Endothelial cell of umbilical vein (primary cell): ENCODE results near the gene GNPDA2. TPM values are rescaled to one million over a fixed set of nuclear protein-coding genes. Genes with fewer than 3 reads are reported as not detected.

Experiments
- BruUV-seq: library from RNA; stranded (reverse); fragments of 400-500 nt; replicated peaks from 2 replicates; lab custom pipeline; 2021; lab: Mats Ljungman, UMichigan
- CTCF ChIA-PET: fragments of 300-600, 350-600 bp; sonication (Branson Sonifier 250); formaldehyde crosslinking; loops from one replicate; lab custom pipeline; 2021; ENCODE audit warnings: antibody characterized with exemption, inconsistent platforms; lab: Charles Lee
- POLR2A ChIA-PET: fragments of 300-600, 350-600 bp; sonication (Branson Sonifier 250); formaldehyde crosslinking; loops from one replicate; lab custom pipeline; 2021; ENCODE audit warnings: antibody characterized with exemption, inconsistent platforms; lab: Charles Lee
- DNase-seq: peaks from one replicate; pipeline ENCODE4 v3.0.0-alpha.2; 2011; ENCODE audit warnings: low read depth, low spot score
- FAIRE-seq: peaks from 2 replicates; lab custom pipeline; 2011; peaks lifted over from hg19 to GRCh38; lab: Jason Lieb, UNC
- H2AFZ ChIP-seq: 2 replicates; pipeline ENCODE4 v1.6.0; 2012; ENCODE audit warnings: low read depth, low read length, control low read depth, inconsistent platforms
- H3K27ac ChIP-seq: 2 replicates; pipeline ENCODE4 v1.5.1; 2011; ENCODE audit warnings: low read depth, mild to moderate bottlenecking, control low read depth, low read length, moderate library complexity; ENCODE audit not compliant: insufficient read depth
- H3K27me3 ChIP-seq, 2 experiments: 2 replicates each; pipeline versions ENCODE4 v1.6.0 to v1.6.1; 2011; ENCODE audit warnings: low read length in 2 of 2, mixed read lengths in 1 of 2; ENCODE audit not compliant: control insufficient read depth in 2 of 2, insufficient read depth in 2 of 2
- H3K36me3 ChIP-seq, 2 experiments: 2 replicates in 1 of 2; 3 replicates in 1 of 2; pipeline ENCODE4 v1.5.1; 2011; ENCODE audit warnings: low read length in 2 of 2, mild to moderate bottlenecking in 1 of 2, moderate library complexity in 1 of 2; ENCODE audit not compliant: control insufficient read depth in 2 of 2, insufficient read depth in 2 of 2; ENCODE audit errors: extremely low read depth in 1 of 2
- H3K4me1 ChIP-seq: 3 replicates; pipeline ENCODE4 v1.5.1; 2011; ENCODE audit warnings: mild to moderate bottlenecking, low read length; ENCODE audit not compliant: control insufficient read depth, insufficient read depth; ENCODE audit errors: extremely low read depth
- H3K4me2 ChIP-seq: 2 replicates; pipeline ENCODE4 v1.6.1; 2011; ENCODE audit warnings: low read length, control low read depth, mixed read lengths; ENCODE audit not compliant: insufficient read depth
- H3K4me3 ChIP-seq, 3 experiments: fragments of 200-600 bp in 1 of 3; sonication (generic), shearing (Covaris generic) in 1 of 3; replicated peaks in 1 of 3; 2 replicates each; pipeline ENCODE4 v1.5.1; 2011 to 2016; ENCODE audit warnings: control low read depth in 3 of 3, low read length in 3 of 3, mild to moderate bottlenecking in 2 of 3, inconsistent platforms in 1 of 3, low read depth in 1 of 3, moderate library complexity in 1 of 3; ENCODE audit not compliant: insufficient read depth in 1 of 3
- H3K79me2 ChIP-seq: 2 replicates; pipeline ENCODE4 v1.6.0; 2012; ENCODE audit warnings: low read length, inconsistent platforms; ENCODE audit not compliant: control insufficient read depth, insufficient read depth
- H3K9ac ChIP-seq: replicated peaks from 2 replicates; pipeline ENCODE3; 2011; ENCODE audit warnings: low read length, control low read depth; ENCODE audit not compliant: insufficient read depth; ENCODE audit errors: extremely low read depth
- H3K9me1 ChIP-seq: replicated peaks from 3 replicates; pipeline ENCODE4 v1.6.0; 2011; ENCODE audit warnings: mild to moderate bottlenecking, low read length; ENCODE audit not compliant: control insufficient read depth, insufficient read depth; ENCODE audit errors: extremely low read depth
- H3K9me3 ChIP-seq: replicated peaks from 2 replicates; pipeline ENCODE4 v1.5.1; 2012; ENCODE audit warnings: low read length, inconsistent platforms; ENCODE audit not compliant: control insufficient read depth, insufficient read depth
- H4K20me1 ChIP-seq: replicated peaks from 2 replicates; pipeline ENCODE3; 2011; ENCODE audit warnings: mild to moderate bottlenecking, low read length; ENCODE audit not compliant: control insufficient read depth, insufficient read depth; ENCODE audit errors: extremely low read depth
- CTCF ChIP-seq, 2 donors: IDR thresholded peaks; 1 replicate in 1 of 2; 2 replicates in 1 of 2; pipeline ENCODE4 v1.5.1; 2011; ENCODE audit warnings: low read length in 2 of 2, mild to moderate bottlenecking in 2 of 2, moderate library complexity in 2 of 2, control low read depth in 1 of 2, inconsistent platforms in 1 of 2, low read depth in 1 of 2; ENCODE audit not compliant: insufficient read depth in 1 of 2; ENCODE audit errors: extremely low read depth in 1 of 2
- EZH2 ChIP-seq: IDR thresholded peaks from 2 replicates; pipeline ENCODE4 v1.6.1; 2012; ENCODE audit warnings: borderline replicate concordance, low read depth, mild to moderate bottlenecking, moderate library complexity, low read length, inconsistent platforms; ENCODE audit not compliant: severe bottlenecking
- FOS ChIP-seq: IDR thresholded peaks from 2 replicates; pipeline ENCODE4 v1.6.1; 2011; ENCODE audit warnings: mild to moderate bottlenecking, low read length, moderate library complexity, borderline replicate concordance; ENCODE audit not compliant: insufficient read depth
- GATA2 ChIP-seq: IDR thresholded peaks from 2 replicates; pipeline ENCODE4 v1.7.0; 2011; ENCODE audit warnings: low read depth, mild to moderate bottlenecking, moderate library complexity, mixed read lengths, low read length; ENCODE audit not compliant: insufficient read length, insufficient read depth
- JUN ChIP-seq: IDR thresholded peaks from 2 replicates; pipeline ENCODE4 v1.6.1; 2011; ENCODE audit warnings: borderline replicate concordance, low read depth; ENCODE audit not compliant: insufficient read length, insufficient read depth
- MAX ChIP-seq: IDR thresholded peaks from 2 replicates; pipeline ENCODE4 v1.6.1; 2011; ENCODE audit not compliant: insufficient read depth, insufficient read length
- MYC ChIP-seq: IDR thresholded peaks from one replicate; pipeline ENCODE4 v1.6.1; 2011; ENCODE audit warnings: mild to moderate bottlenecking, low read depth, low read length
- POLR2A ChIP-seq: IDR thresholded peaks from 2 replicates; pipeline ENCODE4 v1.6.1; 2012; ENCODE audit warnings: low read depth, mild to moderate bottlenecking, control low read depth, low read length
- POLR2AphosphoS5 ChIP-seq: IDR thresholded peaks from 2 replicates; pipeline ENCODE4 v1.6.1; 2012; ENCODE audit warnings: low read depth, mild to moderate bottlenecking, control low read depth, low read length, moderate library complexity; ENCODE audit not compliant: insufficient read depth
- dilution Hi-C: fragments of 300-500 bp; cut with MboI; formaldehyde crosslinking; loops from one replicate; pipeline ENCODE4 v1.15.0; 2019; ENCODE audit warnings: low sequenced_read_pairs; ENCODE audit not compliant: extremely low pct_ligation_motif_present
- intact Hi-C: fragments of 100-400 bp; cut with micrococcal nuclease; formaldehyde crosslinking; loops from one replicate; pipeline ENCODE4 v1.10.0; 2022
- polyA plus RNA-seq, 4 experiments: library from polyadenylated mRNA; depleted of rRNA in 3 of 4; stranded (reverse) in 3 of 4; unstranded in 1 of 4; fragments of >200 nt; gene quantifications; 2 replicates each; pipeline versions ENCODE4 v1.2.1 to v1.2.3, GENCODE V29; 2011 to 2012; ENCODE audit warnings: missing spikeins in 1 of 4
- total RNA-seq: library from RNA; stranded (reverse); gene quantifications from 2 replicates; pipeline ENCODE4 v1.2.3, GENCODE V29; 2021

Gene GNPDA2
- total and polyA plus RNA-seq, 2 donors (not counting 3 experiments of a cell fraction or from before 2014, with no cell fraction given), result 7.6 to 14.7 TPM

GRCh38 chr4:44700427-44700826 is 25.9 kb downstream of the GNPDA2 start:
- Histone ChIP-seq H2AFZ (no peak overlapping the region), H4K20me1 (no peaks in the 10 kb centered on the region), H3K9me1 (no peaks in the 10 kb centered on the region), H3K79me2 (no peaks in the 10 kb centered on the region), H3K4me1 (no peaks in the 10 kb centered on the region), H3K4me3 (no peak overlapping the region), H3K36me3 (peaks cover 9 to 18% of the 10 kb centered on the region in 2 experiments), H3K4me2 (no peak overlapping the region), H3K9ac (no peak overlapping the region), H3K27ac (no peak overlapping the region), H3K9me3 (no peaks in the 10 kb centered on the region), H3K27me3 (no peaks in the 10 kb centered on the region)
- ChIA-PET CTCF (interaction anchor here (1.3 kb wide), 1 partner anchor 21 kb away, joined by 3 read pairs; no protein-coding TSS in a partner anchor), POLR2A (no interaction called here)
- intact Hi-C loops (no loop called here), dilution Hi-C loops (no loop called here)
- no TSS peak for BruUV-seq
- no peak for TF ChIP-seq CTCF (IDR thresholded peaks at IDR 0.05; ENCODE audit: extremely low read depth in 1 of 2, insufficient read depth in 1 of 2, low read depth in 1 of 2, low read length in 2 of 2)
- TF ChIP-seq FOS, result no peak
- no peak for TF ChIP-seq POLR2AphosphoS5
- TF ChIP-seq JUN, result no peak
- no peak for TF ChIP-seq POLR2A
- no peak for TF ChIP-seq GATA2
- no peak for TF ChIP-seq EZH2
- TF ChIP-seq MYC, result no peak
- no peak for TF ChIP-seq MAX
- DNase-seq, result no peak
- FAIRE-seq, result no peak
